K562 (cell line): ENCODE measurements around the gene CARD10. TPM values are rescaled to one million over a fixed set of nuclear protein-coding genes. Genes with fewer than 3 reads are reported as not detected.

Experiments
- CREM ChIP-seq: IDR thresholded peaks from 2 replicates; pipeline ENCODE4 v1.6.1; 2014; ENCODE audit warnings: antibody characterized with exemption, low read depth
- FIP1L1 ChIP-seq: fragments of 200-400 bp; formaldehyde crosslinking; IDR thresholded peaks from 2 replicates; pipeline ENCODE4 v1.6.1; 2018; ENCODE audit warnings: mild to moderate bottlenecking, low read depth, low read length; ENCODE audit not compliant: poor library complexity, severe bottlenecking
- HEY1 ChIP-seq: fragments of 250-450 bp; sonication (Bioruptor Pico); IDR thresholded peaks from 2 replicates; pipeline ENCODE4 v1.5.0; 2020; ENCODE audit warnings: mild to moderate bottlenecking, moderate library complexity, borderline replicate concordance
- HMGN3 ChIP-seq: IDR thresholded peaks from 2 replicates; pipeline ENCODE4 v1.6.1; 2011; ENCODE audit warnings: borderline replicate concordance, low read depth, mild to moderate bottlenecking, mixed read lengths, low read length; ENCODE audit not compliant: insufficient read length; ENCODE audit errors: extremely low read depth
- KDM5B ChIP-seq: fragments of 200-600 bp; sonication (generic); IDR thresholded peaks from 2 replicates; pipeline ENCODE4 v1.6.1; 2012; ENCODE audit warnings: low read depth, mild to moderate bottlenecking, moderate library complexity, low read length, control low read depth, inconsistent platforms; ENCODE audit not compliant: insufficient replicate concordance
- MEIS2 ChIP-seq: fragments of 450-650 bp; IDR thresholded peaks from 2 replicates; pipeline ENCODE4 v1.6.1; 2014; ENCODE audit warnings: mild to moderate bottlenecking; ENCODE audit not compliant: partially characterized antibody
- MTF1 ChIP-seq: fragments of 250-450 bp; sonication (Bioruptor Pico); IDR thresholded peaks from 2 replicates; pipeline ENCODE4 v1.9.0; 2021; ENCODE audit warnings: moderate library complexity, mild to moderate bottlenecking, inconsistent platforms, borderline replicate concordance
- PCBP1 ChIP-seq: fragments of 200-400 bp; formaldehyde crosslinking; IDR thresholded peaks from 2 replicates; pipeline ENCODE4 v1.6.1; 2018; ENCODE audit warnings: mild to moderate bottlenecking, low read depth, low read length; ENCODE audit not compliant: poor library complexity, severe bottlenecking
- PHF8 ChIP-seq: fragments of 200-600 bp; sonication (generic); IDR thresholded peaks from 2 replicates; pipeline ENCODE4 v1.6.1; 2012; ENCODE audit warnings: mixed run types, mild to moderate bottlenecking, inconsistent platforms, low read length, moderate library complexity, borderline replicate concordance
- SIN3A ChIP-seq, 2 experiments: fragments of 150-350 bp in 1 of 2; IDR thresholded peaks; 2 replicates each; pipeline ENCODE4 v1.6.1; 2011 to 2016; ENCODE audit warnings: borderline replicate concordance in 2 of 2, low read depth in 2 of 2, low read length in 2 of 2, mild to moderate bottlenecking in 2 of 2, moderate library complexity in 2 of 2; ENCODE audit not compliant: control insufficient read depth in 1 of 2
- SOX6 ChIP-seq: fragments of 450-650 bp; IDR thresholded peaks from 2 replicates; pipeline ENCODE4 v1.6.1; 2014; ENCODE audit warnings: mild to moderate bottlenecking
- SP1 ChIP-seq: sonication (generic); formaldehyde crosslinking; IDR thresholded peaks from 2 replicates; pipeline ENCODE4 v1.8.1; 2022; ENCODE audit warnings: mild to moderate bottlenecking, missing genetic modification reagents
- SRSF9 ChIP-seq: fragments of 200-400 bp; formaldehyde crosslinking; IDR thresholded peaks from 2 replicates; pipeline ENCODE4 v1.6.1; 2017; ENCODE audit warnings: low read depth, low read length, borderline replicate concordance
- TAF7 ChIP-seq: fragments of 450-650 bp; IDR thresholded peaks from 2 replicates; pipeline ENCODE4 v1.6.1; 2016; ENCODE audit warnings: missing genetic modification characterization, missing compliant biosample characterization
- THRB ChIP-seq: fragments of 450-650 bp; formaldehyde crosslinking; conservative IDR thresholded peaks from 2 replicates; pipeline ENCODE4 v1.4.0; 2022; ENCODE audit warnings: mild to moderate bottlenecking, missing genetic modification characterization
- TRIM25 ChIP-seq: fragments of 450-650 bp; IDR thresholded peaks from 2 replicates; pipeline ENCODE4 v1.7.0; 2016; ENCODE audit warnings: borderline replicate concordance
- XRCC5 ChIP-seq: fragments of 200-400 bp; formaldehyde crosslinking; IDR thresholded peaks from 2 replicates; pipeline ENCODE4 v1.6.1; 2017; ENCODE audit warnings: low read depth, mild to moderate bottlenecking, low read length
- ZBED1 ChIP-seq: IDR thresholded peaks from 2 replicates; pipeline ENCODE4 v1.6.1; 2014
- ZBTB5 ChIP-seq: fragments of 450-650 bp; IDR thresholded peaks from 2 replicates; pipeline ENCODE4 v1.6.1; 2017; ENCODE audit warnings: antibody characterized with exemption
- polyA plus RNA-seq, 8 experiments: library from polyadenylated mRNA; depleted of rRNA in 4 of 8; stranded (reverse) in 5 of 8; unstranded in 3 of 8; fragments of >200 nt; fragmentation: Nextera tagmentation in 2 of 8; fragmentation: Illumina TruSeq in 1 of 8; extraction: Ambion mirVana in 2 of 8; extraction: Trizol in 1 of 8; gene quantifications; 2 replicates each; pipeline versions ENCODE4 v1.2.1 to v1.2.3, GENCODE V29; 2011 to 2014; ENCODE audit warnings: inconsistent platforms in 1 of 8, missing spikeins in 1 of 8
- total RNA-seq, 7 experiments: library from RNA; depleted of rRNA in 6 of 7; stranded (reverse); fragments of >200 nt in 6 of 7; fragmentation: Illumina TruSeq in 2 of 7; extraction: Trizol in 2 of 7; gene quantifications; 2 replicates each; pipeline versions ENCODE4 v1.2.1 to v1.2.3, GENCODE V29; 2011 to 2021; ENCODE audit warnings: low replicate concordance in 1 of 7
- TF ChIP-seq, protein P1 (sequence below): IDR thresholded peaks from 2 replicates; pipeline ENCODE4 v1.6.1; 2014; ENCODE audit warnings: antibody characterized with exemption

Gene CARD10
- total and polyA plus RNA-seq, 9 of the 15 experiments (the other 6 are each of a cell fraction or from before 2014, with no cell fraction given): 0.13 to 5.8 (median 1.6) TPM

DNA sequence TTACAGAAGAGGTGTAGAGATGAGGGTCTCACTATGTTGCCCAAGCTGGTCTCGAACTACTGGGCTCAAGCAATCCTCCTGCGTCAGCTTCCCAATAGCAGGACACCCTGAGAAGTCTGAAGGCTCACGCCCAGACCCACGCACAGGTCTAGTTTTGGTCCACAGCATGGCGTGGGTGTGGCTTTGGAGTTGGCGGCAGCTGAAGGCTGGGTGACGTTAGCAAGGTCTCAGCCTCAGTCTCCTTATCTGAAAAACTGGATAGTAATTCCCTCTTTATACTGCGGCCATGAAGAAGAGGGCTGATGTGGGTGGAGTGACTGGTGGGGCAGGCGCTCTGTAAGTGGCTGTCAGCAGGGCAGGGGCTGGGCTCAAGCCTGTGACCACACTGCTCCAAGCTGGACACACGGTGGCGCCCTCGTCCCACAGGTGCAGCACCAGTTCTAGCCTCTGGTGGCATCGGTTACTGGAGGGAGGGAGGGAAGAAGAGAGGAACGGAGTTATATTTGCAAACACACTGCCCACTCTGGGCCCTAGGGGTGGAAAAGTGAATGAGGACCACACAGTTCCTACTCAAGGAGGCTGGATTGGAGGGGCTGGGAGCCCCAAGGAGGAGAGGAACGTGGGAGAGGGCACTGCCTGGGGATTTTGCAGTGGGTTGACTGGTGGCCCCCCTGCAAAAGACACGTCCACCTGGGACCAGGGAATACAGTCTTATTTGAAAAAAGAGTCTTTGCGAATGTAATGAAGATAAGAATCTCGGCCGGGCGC is 19.6 kb upstream of the CARD10 start (continued):
- TF ChIP-seq TRIM25 (no peak), ZBED1 (no peak), ZBTB5 (no peak), PHF8 (no peak), SP1 (peak; percentile 52; the same call in 1 of the 2 replicates), MEIS2 (peak; percentile 12), HEY1 (CRISPR knock-in tag) (no peak), SRSF9 (no peak), CREM (peak; percentile 74), XRCC5 (0 out of 2 replicates have a peak, but pooled peaks have one; percentile 84), THRB (no peak), HMGN3 (no peak), MTF1 (no peak), SOX6 (no peak), PCBP1 (no peak), TAF7 (tag) (no peak), FIP1L1 (no peak), SIN3A (IDR thresholded peaks at IDR 0.05; ENCODE audit: borderline replicate concordance in 2 of 2, control insufficient read depth in 1 of 2, low read depth in 2 of 2, low read length in 2 of 2) (no peak), KDM5B (no peak)
- TF ChIP-seq, protein P1, sequence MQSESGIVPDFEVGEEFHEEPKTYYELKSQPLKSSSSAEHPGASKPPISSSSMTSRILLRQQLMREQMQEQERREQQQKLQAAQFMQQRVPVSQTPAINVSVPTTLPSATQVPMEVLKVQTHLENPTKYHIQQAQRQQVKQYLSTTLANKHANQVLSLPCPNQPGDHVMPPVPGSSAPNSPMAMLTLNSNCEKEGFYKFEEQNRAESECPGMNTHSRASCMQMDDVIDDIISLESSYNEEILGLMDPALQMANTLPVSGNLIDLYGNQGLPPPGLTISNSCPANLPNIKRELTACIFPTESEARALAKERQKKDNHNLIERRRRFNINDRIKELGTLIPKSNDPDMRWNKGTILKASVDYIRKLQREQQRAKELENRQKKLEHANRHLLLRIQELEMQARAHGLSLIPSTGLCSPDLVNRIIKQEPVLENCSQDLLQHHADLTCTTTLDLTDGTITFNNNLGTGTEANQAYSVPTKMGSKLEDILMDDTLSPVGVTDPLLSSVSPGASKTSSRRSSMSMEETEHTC: no peak
